ENCODE results near the gene TM9SF3.
A peak's percentile ranks its signal among the peaks of the same experiment; 100 is the strongest.

Gene TM9SF3

GRCh38 chr10:96570983-96571964 is 15.5 kb downstream of the TM9SF3 start:
- DNase-seq: no peak
- Histone ChIP-seq H3K4me3 (ENCODE audit: low read depth, low read length) (no peak overlapping the region), H3K36me3 (replicated peaks) (no peaks in the 10 kb centered on the region), H3K27me3 (replicated peaks) (no peaks in the 10 kb centered on the region), H3K27ac (no peak overlapping the region)
- in situ Hi-C loops (cut with HindIII; ENCODE audit: low pct_ligation_motif_present, low sequenced_read_pairs): no loop called here
- TF ChIP-seq, protein P1, sequence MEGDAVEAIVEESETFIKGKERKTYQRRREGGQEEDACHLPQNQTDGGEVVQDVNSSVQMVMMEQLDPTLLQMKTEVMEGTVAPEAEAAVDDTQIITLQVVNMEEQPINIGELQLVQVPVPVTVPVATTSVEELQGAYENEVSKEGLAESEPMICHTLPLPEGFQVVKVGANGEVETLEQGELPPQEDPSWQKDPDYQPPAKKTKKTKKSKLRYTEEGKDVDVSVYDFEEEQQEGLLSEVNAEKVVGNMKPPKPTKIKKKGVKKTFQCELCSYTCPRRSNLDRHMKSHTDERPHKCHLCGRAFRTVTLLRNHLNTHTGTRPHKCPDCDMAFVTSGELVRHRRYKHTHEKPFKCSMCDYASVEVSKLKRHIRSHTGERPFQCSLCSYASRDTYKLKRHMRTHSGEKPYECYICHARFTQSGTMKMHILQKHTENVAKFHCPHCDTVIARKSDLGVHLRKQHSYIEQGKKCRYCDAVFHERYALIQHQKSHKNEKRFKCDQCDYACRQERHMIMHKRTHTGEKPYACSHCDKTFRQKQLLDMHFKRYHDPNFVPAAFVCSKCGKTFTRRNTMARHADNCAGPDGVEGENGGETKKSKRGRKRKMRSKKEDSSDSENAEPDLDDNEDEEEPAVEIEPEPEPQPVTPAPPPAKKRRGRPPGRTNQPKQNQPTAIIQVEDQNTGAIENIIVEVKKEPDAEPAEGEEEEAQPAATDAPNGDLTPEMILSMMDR (IDR thresholded peaks at IDR 0.05; ENCODE audit: low read depth, low read length, missing control alignments): no peak

DNA sequence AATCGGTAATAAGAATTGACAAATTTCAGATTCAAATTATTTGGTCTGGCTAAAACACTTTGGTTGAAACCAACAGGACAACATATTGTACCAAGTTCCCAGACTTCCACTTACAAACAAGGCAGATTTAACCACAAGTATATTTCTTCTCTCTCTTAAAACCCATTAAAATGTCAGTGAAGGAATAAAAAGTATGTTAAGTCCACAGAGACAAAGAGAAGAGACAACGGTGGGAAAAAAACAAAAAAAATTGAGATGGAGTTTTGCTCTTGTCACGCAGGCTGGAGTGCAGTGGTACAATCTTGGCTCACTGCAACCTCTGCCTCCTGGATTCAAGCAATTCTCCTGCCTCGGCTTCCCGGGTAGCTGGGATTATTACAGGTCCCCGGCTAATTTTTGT is 16.3 kb downstream of the TM9SF3 start:
- Histone ChIP-seq H3K27me3 (replicated peaks) (no peaks in the 10 kb centered on the region), H3K27ac (no peak overlapping the region), H3K4me3 (ENCODE audit: low read depth, low read length) (no peak overlapping the region), H3K36me3 (replicated peaks) (no peaks in the 10 kb centered on the region)
- TF ChIP-seq, protein P1 (IDR thresholded peaks at IDR 0.05; ENCODE audit: low read depth, low read length, missing control alignments): no peak
- in situ Hi-C loops (cut with HindIII; ENCODE audit: low pct_ligation_motif_present, low sequenced_read_pairs): no loop called here
- DNase-seq: no peak

- no peak for DNase-seq
- TF ChIP-seq, protein P1 (IDR thresholded peaks at IDR 0.05; ENCODE audit: low read depth, low read length, missing control alignments): no peak
- Histone ChIP-seq H3K27ac (no peak overlapping the region), H3K4me3 (ENCODE audit: low read depth, low read length) (no peak overlapping the region), H3K36me3 (replicated peaks) (no peaks in the 10 kb centered on the region), H3K27me3 (replicated peaks) (no peaks in the 10 kb centered on the region)
- in situ Hi-C loops (cut with HindIII; ENCODE audit: low pct_ligation_motif_present, low sequenced_read_pairs): no loop called here
These were observed 18.4 kb downstream of the TM9SF3 start for GRCh38 chr10:96568402-96568801.

DNA sequence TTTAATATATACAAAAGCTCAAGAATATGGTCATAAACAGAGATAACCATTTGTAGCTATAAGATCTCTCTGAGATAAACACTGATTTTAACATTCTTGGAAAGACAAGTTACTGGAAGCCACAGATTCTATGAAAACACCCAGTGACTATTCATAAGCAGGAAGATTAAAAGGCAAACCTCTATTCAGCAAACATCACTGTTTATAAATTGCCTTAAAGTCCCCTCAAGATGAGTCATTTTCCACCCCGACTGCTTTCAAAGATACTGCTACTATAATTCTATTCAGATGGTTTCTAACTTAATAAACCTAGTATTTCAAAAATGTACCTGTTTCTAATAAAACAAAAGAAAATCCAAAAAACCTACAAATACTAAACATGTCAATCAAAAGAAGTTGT is 21.0 kb downstream of the TM9SF3 start:
- TF ChIP-seq, protein P1 (IDR thresholded peaks at IDR 0.05; ENCODE audit: low read depth, low read length, missing control alignments): no peak
- in situ Hi-C loops (cut with HindIII; ENCODE audit: low pct_ligation_motif_present, low sequenced_read_pairs): no loop called here
- peaks cover 4% of the 10 kb centered on the region for H3K36me3 ChIP-seq (replicated peaks)
- no peaks in the 10 kb centered on the region for H3K27me3 ChIP-seq (replicated peaks)
- H3K27ac ChIP-seq: no peak overlapping the region
- peak; percentile 22 for DNase-seq
- H3K4me3 ChIP-seq (ENCODE audit: low read depth, low read length): no peak overlapping the region

- in situ Hi-C loops (cut with HindIII; ENCODE audit: low pct_ligation_motif_present, low sequenced_read_pairs): no loop called here
- Histone ChIP-seq H3K36me3 (replicated peaks) (peaks cover 28% of the 10 kb centered on the region), H3K4me3 (ENCODE audit: low read depth, low read length) (no peak overlapping the region), H3K27ac (no peak overlapping the region), H3K27me3 (replicated peaks) (no peaks in the 10 kb centered on the region)
- DNase-seq: no peak
- TF ChIP-seq, protein P1 (IDR thresholded peaks at IDR 0.05; ENCODE audit: low read depth, low read length, missing control alignments): no peak
These were observed 25.6 kb downstream of the TM9SF3 start for GRCh38 chr10:96560966-96561887.
